ENCODE data around the gene HRAS. TPM values are rescaled to one million over a fixed set of nuclear protein-coding genes. Genes with fewer than 3 reads are reported as not detected.

HRAS gene
- total and polyA plus RNA-seq, 4 experiments from 2014 or later: 12.9 to 42.5 (median 32.6) TPM

DNA sequence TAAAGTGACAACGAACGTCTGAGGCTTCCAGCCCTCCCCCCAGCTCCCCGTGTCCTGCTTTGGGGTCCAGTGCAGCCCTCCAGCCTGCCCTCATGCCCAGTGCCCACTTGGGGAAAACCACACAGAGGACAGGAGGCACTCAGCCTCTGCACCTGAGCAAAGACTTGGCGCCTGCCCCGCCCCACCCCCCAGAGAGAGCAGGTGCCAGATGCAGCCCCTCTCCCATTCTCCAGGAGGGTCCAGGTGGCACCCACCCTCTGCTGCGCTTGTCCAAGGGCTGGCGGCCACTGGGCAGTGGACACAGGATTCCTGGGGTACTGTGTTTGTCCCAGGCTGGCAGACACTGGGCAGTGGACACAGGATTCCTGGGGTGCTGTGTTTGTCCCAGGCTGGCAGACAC lies 44.0 kb downstream of the HRAS start:
- H3K4me1 Mint-ChIP-seq: peaks cover 0 to 2% (median 0%) of the 10 kb centered on the region in 4 donors
- Histone ChIP-seq H3K27me3 (ENCODE audit: insufficient read depth, low read length) (no peaks in the 10 kb centered on the region), H3K4me3 (ENCODE audit: low read length in 2 of 2) (no peak overlapping the region), H3K36me3 (ENCODE audit: insufficient read depth, low read length) (peaks cover 3% of the 10 kb centered on the region), H3K27ac (ENCODE audit: low read depth, low read length) (no peak overlapping the region), H3K4me1 (ENCODE audit: insufficient read depth, low read length) (no peaks in the 10 kb centered on the region), H3K9me3 (ENCODE audit: control insufficient read depth in 1 of 2, low read length in 2 of 2) (no peaks in the 10 kb centered on the region)
- H3K36me3 Mint-ChIP-seq: peaks cover 8 to 21% of the 10 kb centered on the region in 2 donors
- POLR2A ChIA-PET (ENCODE audit: partially characterized antibody): no interaction called here
- no peaks in the 10 kb centered on the region for H3K9me3 Mint-ChIP-seq
- intact Hi-C loops (cut with micrococcal nuclease): no loop called here
- no peak overlapping the region for H3K27ac Mint-ChIP-seq
- CTCF ChIA-PET (ENCODE audit: partially characterized antibody): interaction anchor here (1.0 kb wide), 1 partner anchor 37 kb away, joined by 3 read pairs; no protein-coding TSS in a partner anchor
- no peaks in the 10 kb centered on the region for H3K27me3 Mint-ChIP-seq
- no peak overlapping the region for H3K4me3 Mint-ChIP-seq
- peak in 1 of 5 donors; percentile 22 for DNase-seq

DNA sequence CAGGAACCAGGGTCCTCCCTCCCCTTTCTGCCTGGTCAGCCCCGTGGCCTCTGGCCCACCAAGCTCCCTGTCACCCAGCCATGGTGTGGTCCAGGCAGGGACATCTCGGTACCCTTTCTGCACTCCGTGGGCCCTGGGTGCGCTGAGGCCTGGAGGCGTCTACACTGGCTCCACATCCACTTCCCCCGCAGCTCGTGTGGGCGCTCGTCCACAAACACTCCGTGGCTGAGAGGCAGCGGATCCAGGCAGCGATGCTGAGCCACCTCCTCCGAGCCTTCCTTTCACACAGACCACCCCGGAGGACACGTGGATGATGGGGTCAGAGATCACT lies 44.5 kb downstream of the HRAS start:
- H3K9me3 Mint-ChIP-seq: no peaks in the 10 kb centered on the region
- ChIA-PET POLR2A (ENCODE audit: partially characterized antibody) (no interaction called here), CTCF (ENCODE audit: partially characterized antibody) (interaction anchor here (1.0 kb wide), 1 partner anchor 37 kb away, joined by 3 read pairs; no protein-coding TSS in a partner anchor)
- H3K4me1 Mint-ChIP-seq: peaks cover 0 to 1% (median 0%) of the 10 kb centered on the region in 4 donors
- H3K27ac ChIP-seq (ENCODE audit: low read depth, low read length): no peak overlapping the region
- no peaks in the 10 kb centered on the region for H3K9me3 ChIP-seq (ENCODE audit: control insufficient read depth in 1 of 2, low read length in 2 of 2)
- no peak overlapping the region for H3K4me3 ChIP-seq (ENCODE audit: low read length in 2 of 2)
- intact Hi-C loops (cut with micrococcal nuclease): no loop called here
- no peaks in the 10 kb centered on the region for H3K4me1 ChIP-seq (ENCODE audit: insufficient read depth, low read length)
- H3K27me3 ChIP-seq (ENCODE audit: insufficient read depth, low read length): no peaks in the 10 kb centered on the region
- no peak overlapping the region for H3K4me3 Mint-ChIP-seq
- H3K27me3 Mint-ChIP-seq: no peaks in the 10 kb centered on the region
- no peak for DNase-seq
- peaks cover 3% of the 10 kb centered on the region for H3K36me3 ChIP-seq (ENCODE audit: insufficient read depth, low read length)
- peaks cover 6 to 17% of the 10 kb centered on the region in 2 donors for H3K36me3 Mint-ChIP-seq
- no peak overlapping the region for H3K27ac Mint-ChIP-seq

DNA sequence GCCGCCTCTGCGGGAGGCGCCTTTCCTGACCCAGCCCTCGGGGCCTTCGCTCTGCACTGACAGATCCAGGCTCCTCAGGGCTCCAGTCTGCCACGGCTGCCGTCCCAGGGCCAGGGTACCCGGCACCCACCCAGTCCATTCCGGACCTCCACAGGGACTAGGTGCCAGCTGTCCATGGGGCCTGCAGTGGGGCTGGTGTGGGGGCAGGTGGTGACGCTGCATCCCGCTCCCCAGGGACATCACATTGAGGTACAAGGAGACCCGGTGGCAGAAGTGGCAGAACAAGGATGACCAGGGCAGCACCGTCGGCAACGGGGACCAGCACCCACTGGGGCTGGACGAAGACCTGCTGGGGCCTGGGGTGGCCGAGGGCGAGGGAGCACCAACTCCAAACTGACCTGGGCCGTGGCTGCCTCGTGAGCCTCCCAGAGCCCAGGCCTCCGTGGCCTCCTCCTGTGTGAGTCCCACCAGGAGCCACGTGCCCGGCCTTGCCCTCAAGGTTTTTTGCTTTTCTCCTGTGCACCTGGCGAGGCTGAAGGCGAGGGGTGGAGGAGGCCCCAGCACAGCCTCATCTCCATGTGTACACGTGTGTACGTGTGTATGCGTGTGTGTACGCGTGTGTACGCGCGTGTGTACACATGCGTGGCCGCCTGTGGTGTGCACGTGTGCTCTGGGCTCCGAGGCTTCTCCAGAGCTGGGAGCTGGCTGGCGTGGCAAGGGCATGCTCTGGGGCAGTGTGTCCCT lies 45.0 kb downstream of the HRAS start:
- no peak overlapping the region for H3K27ac Mint-ChIP-seq
- intact Hi-C loops (cut with micrococcal nuclease): no loop called here
- H3K4me3 ChIP-seq (ENCODE audit: low read length in 2 of 2): no peak overlapping the region
- no peaks in the 10 kb centered on the region for H3K9me3 Mint-ChIP-seq
- H3K27me3 ChIP-seq (ENCODE audit: insufficient read depth, low read length): no peaks in the 10 kb centered on the region
- no peaks in the 10 kb centered on the region for H3K9me3 ChIP-seq (ENCODE audit: control insufficient read depth in 1 of 2, low read length in 2 of 2)
- H3K4me3 Mint-ChIP-seq: no peak overlapping the region
- H3K36me3 ChIP-seq (ENCODE audit: insufficient read depth, low read length): peaks cover 3% of the 10 kb centered on the region
- H3K4me1 ChIP-seq (ENCODE audit: insufficient read depth, low read length): no peaks in the 10 kb centered on the region
- ChIA-PET CTCF (ENCODE audit: partially characterized antibody) (interaction anchor here (1.0 kb wide), 1 partner anchor 36 kb away, joined by 3 read pairs; no protein-coding TSS in a partner anchor), POLR2A (ENCODE audit: partially characterized antibody) (no interaction called here)
- H3K27me3 Mint-ChIP-seq: no peaks in the 10 kb centered on the region
- no peaks in the 10 kb centered on the region for H3K4me1 Mint-ChIP-seq
- H3K27ac ChIP-seq (ENCODE audit: low read depth, low read length): no peak overlapping the region
- peaks cover 4 to 13% of the 10 kb centered on the region in 2 donors for H3K36me3 Mint-ChIP-seq
- peak in 1 of 5 donors; percentile 28 for DNase-seq

DNA sequence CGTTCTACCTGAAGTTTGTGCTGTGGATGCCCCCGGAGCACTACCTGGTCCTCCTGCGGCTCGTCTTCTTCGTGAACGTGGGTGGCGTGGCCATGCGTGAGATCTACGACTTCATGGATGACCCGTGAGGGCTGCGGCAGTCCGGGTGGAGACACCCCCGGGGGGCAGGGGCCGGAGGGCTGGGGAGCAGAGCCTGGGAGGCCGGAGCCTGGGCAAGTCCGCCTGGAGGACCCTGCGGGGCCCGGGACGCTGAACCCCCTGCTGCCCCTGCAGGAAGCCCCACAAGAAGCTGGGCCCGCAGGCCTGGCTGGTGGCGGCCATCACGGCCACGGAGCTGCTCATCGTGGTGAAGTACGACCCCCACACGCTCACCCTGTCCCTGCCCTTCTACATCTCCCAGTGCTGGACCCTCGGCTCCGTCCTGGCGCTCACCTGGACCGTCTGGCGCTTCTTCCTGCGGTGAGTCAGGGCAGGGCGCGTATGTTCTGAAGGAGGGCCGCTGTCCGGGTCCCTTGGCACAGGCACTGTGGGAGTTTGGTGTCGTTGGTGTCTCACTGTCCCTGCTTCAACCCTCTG lies 45.7 kb downstream of the HRAS start:
- no peak for DNase-seq
- Mint-ChIP-seq H3K36me3 (peaks cover 4 to 9% of the 10 kb centered on the region in 2 donors), H3K9me3 (no peaks in the 10 kb centered on the region), H3K4me1 (no peaks in the 10 kb centered on the region), H3K27me3 (no peaks in the 10 kb centered on the region), H3K4me3 (no peak overlapping the region), H3K27ac (no peak overlapping the region)
- POLR2A ChIA-PET (ENCODE audit: partially characterized antibody): no interaction called here
- CTCF ChIA-PET (ENCODE audit: partially characterized antibody): no interaction called here
- Histone ChIP-seq H3K27me3 (ENCODE audit: insufficient read depth, low read length) (no peaks in the 10 kb centered on the region), H3K27ac (ENCODE audit: low read depth, low read length) (no peak overlapping the region), H3K4me3 (ENCODE audit: low read length in 2 of 2) (no peak overlapping the region), H3K36me3 (ENCODE audit: insufficient read depth, low read length) (no peaks in the 10 kb centered on the region), H3K4me1 (ENCODE audit: insufficient read depth, low read length) (no peaks in the 10 kb centered on the region), H3K9me3 (ENCODE audit: control insufficient read depth in 1 of 2, low read length in 2 of 2) (no peaks in the 10 kb centered on the region)
- intact Hi-C loops (cut with micrococcal nuclease): no loop called here

DNA sequence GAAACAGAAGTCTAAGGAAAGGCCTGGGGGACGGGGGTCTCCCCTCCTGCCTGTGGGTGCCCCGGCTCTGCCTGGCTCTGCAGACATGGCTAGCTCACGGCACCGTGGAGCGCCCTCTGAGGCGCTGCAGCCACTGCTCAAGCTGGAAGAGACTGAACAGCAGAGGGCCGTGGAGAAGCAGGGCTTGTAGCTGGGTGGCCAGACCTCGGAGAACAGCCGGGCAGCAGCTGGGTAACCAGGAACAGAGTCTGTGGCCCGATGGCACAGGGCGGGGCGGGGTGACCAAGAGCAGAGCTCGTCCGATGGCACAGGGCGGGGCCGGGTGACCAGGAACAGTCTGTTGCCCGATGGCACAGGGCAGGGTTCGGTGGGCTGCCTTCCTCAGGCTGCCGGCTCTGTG lies 46.4 kb downstream of the HRAS start:
- DNase-seq: no peak
- intact Hi-C loops (cut with micrococcal nuclease): no loop called here
- H3K9me3 ChIP-seq (ENCODE audit: control insufficient read depth in 1 of 2, low read length in 2 of 2): no peaks in the 10 kb centered on the region
- no peaks in the 10 kb centered on the region for H3K36me3 ChIP-seq (ENCODE audit: insufficient read depth, low read length)
- H3K27me3 ChIP-seq (ENCODE audit: insufficient read depth, low read length): no peaks in the 10 kb centered on the region
- Mint-ChIP-seq H3K9me3 (no peaks in the 10 kb centered on the region), H3K4me1 (no peaks in the 10 kb centered on the region), H3K27ac (no peak overlapping the region), H3K4me3 (no peak overlapping the region), H3K36me3 (peaks cover 0 to 6% of the 10 kb centered on the region in 2 donors), H3K27me3 (no peaks in the 10 kb centered on the region)
- ChIA-PET POLR2A (ENCODE audit: partially characterized antibody) (interaction anchor here (1.0 kb wide), 1 partner anchor 18 kb away, joined by 3 read pairs; no protein-coding TSS in a partner anchor), CTCF (ENCODE audit: partially characterized antibody) (interaction anchor here (0.7 kb wide), 1 partner anchor 29 kb away, joined by 3 read pairs; no protein-coding TSS in a partner anchor)
- no peaks in the 10 kb centered on the region for H3K4me1 ChIP-seq (ENCODE audit: insufficient read depth, low read length)
- H3K27ac ChIP-seq (ENCODE audit: low read depth, low read length): no peak overlapping the region
- H3K4me3 ChIP-seq (ENCODE audit: low read length in 2 of 2): no peak overlapping the region

DNA sequence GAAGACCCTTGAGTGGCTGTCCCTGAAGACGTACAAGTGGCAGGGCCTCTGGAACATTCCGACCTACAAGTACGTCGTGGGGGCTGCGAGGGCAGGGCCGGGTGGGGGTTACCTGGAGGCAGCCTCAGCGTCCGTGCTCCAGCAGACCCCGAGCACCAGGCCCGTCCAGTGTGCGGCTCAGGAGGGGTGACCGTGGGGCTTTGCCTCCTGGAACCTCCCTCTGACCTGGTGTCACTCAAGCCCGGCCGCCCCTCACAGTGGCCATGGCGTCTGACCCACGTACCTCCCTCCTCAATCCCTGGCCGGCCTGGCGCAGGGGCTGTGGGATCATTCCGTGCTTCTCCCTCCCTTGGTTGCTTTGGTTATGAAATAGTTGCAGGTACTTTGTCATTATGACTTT lies 46.8 kb downstream of the HRAS start:
- no peak for DNase-seq

DNA sequence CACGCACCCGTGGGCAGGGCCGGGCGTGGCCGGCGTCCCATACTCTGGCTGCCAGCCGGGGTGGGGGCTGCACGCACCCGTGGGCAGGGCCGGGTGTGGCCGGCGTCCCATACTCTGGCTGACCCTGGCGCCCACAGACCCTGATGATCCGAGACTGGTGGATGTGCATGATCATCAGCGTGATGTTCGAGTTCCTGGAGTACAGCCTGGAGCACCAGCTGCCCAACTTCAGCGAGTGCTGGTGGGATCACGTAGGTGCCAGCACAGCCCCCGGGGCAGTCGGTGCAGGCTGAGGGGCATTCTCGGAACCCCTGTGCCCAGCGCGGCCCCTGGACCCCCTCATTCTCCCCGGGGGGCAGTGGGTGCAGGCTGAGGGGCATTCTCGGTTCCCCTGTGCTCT lies 47.3 kb downstream of the HRAS start:
- DNase-seq: no peak
- H3K27me3 Mint-ChIP-seq: no peaks in the 10 kb centered on the region
- H3K4me3 Mint-ChIP-seq: no peak overlapping the region
- H3K4me1 ChIP-seq (ENCODE audit: insufficient read depth, low read length): no peaks in the 10 kb centered on the region
- no peaks in the 10 kb centered on the region for H3K9me3 ChIP-seq (ENCODE audit: control insufficient read depth in 1 of 2, low read length in 2 of 2)
- H3K27ac ChIP-seq (ENCODE audit: low read depth, low read length): no peak overlapping the region
- H3K9me3 Mint-ChIP-seq: no peaks in the 10 kb centered on the region
- ChIA-PET CTCF (ENCODE audit: partially characterized antibody) (no interaction called here), POLR2A (ENCODE audit: partially characterized antibody) (no interaction called here)
- no peaks in the 10 kb centered on the region for H3K27me3 ChIP-seq (ENCODE audit: insufficient read depth, low read length)
- peaks cover 0 to 6% of the 10 kb centered on the region in 2 donors for H3K36me3 Mint-ChIP-seq
- H3K4me1 Mint-ChIP-seq: no peaks in the 10 kb centered on the region
- H3K4me3 ChIP-seq (ENCODE audit: low read length in 2 of 2): no peak overlapping the region
- intact Hi-C loops (cut with micrococcal nuclease): no loop called here
- H3K36me3 ChIP-seq (ENCODE audit: insufficient read depth, low read length): no peaks in the 10 kb centered on the region
- no peak overlapping the region for H3K27ac Mint-ChIP-seq

More for the DNA sequence above, 46.8 kb downstream of the HRAS start:
- CTCF ChIA-PET (ENCODE audit: partially characterized antibody): interaction anchor here (0.7 kb wide), 1 partner anchor 30 kb away, joined by 3 read pairs; no protein-coding TSS in a partner anchor
- POLR2A ChIA-PET (ENCODE audit: partially characterized antibody): interaction anchor here (1.0 kb wide), 1 partner anchor 18 kb away, joined by 3 read pairs; no protein-coding TSS in a partner anchor
- no peaks in the 10 kb centered on the region for H3K4me1 ChIP-seq (ENCODE audit: insufficient read depth, low read length)
- peaks cover 0 to 6% of the 10 kb centered on the region in 2 donors for H3K36me3 Mint-ChIP-seq
- no peaks in the 10 kb centered on the region for H3K27me3 ChIP-seq (ENCODE audit: insufficient read depth, low read length)
- no peaks in the 10 kb centered on the region for H3K9me3 ChIP-seq (ENCODE audit: control insufficient read depth in 1 of 2, low read length in 2 of 2)
- no peak overlapping the region for H3K27ac ChIP-seq (ENCODE audit: low read depth, low read length)
- intact Hi-C loops (cut with micrococcal nuclease): no loop called here
- H3K27me3 Mint-ChIP-seq: no peaks in the 10 kb centered on the region
- H3K4me3 ChIP-seq (ENCODE audit: low read length in 2 of 2): no peak overlapping the region
- H3K4me3 Mint-ChIP-seq: no peak overlapping the region
- no peaks in the 10 kb centered on the region for H3K36me3 ChIP-seq (ENCODE audit: insufficient read depth, low read length)
- no peaks in the 10 kb centered on the region for H3K4me1 Mint-ChIP-seq
- no peak overlapping the region for H3K27ac Mint-ChIP-seq
- no peaks in the 10 kb centered on the region for H3K9me3 Mint-ChIP-seq

All from CD4-positive, alpha-beta memory T cell (primary cell).